Peyer's patch (tissue), 4 donors: ENCODE data around the gene FBXO39.

Source experiments
- POLR2A ChIP-seq, 2 donors: fragments of 450-650 bp; IDR thresholded peaks; one replicate each; pipeline ENCODE4 v1.5.1; 2017; ENCODE audit warnings: antibody characterized with exemption in 2 of 2, mild to moderate bottlenecking in 2 of 2, moderate library complexity in 2 of 2
- TF ChIP-seq, protein P1 (sequence below), 6 experiments: fragments of 450-650 bp in 4 of 6; fragments of 200-600 bp in 2 of 6; sonication (generic) in 1 of 6; IDR thresholded peaks; one replicate each; pipeline ENCODE4 v1.5.1; 2017 to 2019; ENCODE audit warnings: antibody characterized with exemption in 6 of 6, mild to moderate bottlenecking in 3 of 6, moderate library complexity in 1 of 6

DNA sequence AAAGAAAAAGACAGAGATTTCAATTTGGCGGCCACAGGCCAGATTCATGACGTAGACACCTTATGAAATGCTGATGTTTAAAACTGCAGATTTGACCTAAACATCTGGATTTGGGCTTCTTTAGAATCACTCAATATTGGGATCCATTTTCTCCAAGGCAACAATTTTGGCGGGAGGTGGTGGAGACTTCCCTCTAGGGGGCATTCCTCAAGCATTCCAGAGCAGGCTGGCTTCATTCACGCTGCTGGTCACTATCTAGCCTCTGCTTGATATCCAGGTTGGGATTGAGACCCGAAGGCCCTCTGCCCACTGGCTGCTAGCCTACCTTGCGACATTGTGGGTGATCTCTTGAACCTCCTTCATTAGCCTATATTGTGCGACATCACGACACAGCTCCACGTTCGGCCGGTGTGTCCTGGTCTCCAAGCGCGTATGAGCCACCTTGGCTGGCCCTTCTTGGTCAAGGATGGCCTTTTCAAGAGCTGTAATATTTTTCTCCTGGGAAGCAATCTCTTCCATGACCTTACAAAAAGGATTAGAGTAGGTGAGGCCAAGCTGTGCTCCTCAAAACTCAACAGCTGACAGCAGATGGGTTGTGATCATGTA lies 24.5 kb downstream of the FBXO39 start:
- no peak for TF ChIP-seq POLR2A (IDR thresholded peaks at IDR 0.05)
- TF ChIP-seq, protein P1, sequence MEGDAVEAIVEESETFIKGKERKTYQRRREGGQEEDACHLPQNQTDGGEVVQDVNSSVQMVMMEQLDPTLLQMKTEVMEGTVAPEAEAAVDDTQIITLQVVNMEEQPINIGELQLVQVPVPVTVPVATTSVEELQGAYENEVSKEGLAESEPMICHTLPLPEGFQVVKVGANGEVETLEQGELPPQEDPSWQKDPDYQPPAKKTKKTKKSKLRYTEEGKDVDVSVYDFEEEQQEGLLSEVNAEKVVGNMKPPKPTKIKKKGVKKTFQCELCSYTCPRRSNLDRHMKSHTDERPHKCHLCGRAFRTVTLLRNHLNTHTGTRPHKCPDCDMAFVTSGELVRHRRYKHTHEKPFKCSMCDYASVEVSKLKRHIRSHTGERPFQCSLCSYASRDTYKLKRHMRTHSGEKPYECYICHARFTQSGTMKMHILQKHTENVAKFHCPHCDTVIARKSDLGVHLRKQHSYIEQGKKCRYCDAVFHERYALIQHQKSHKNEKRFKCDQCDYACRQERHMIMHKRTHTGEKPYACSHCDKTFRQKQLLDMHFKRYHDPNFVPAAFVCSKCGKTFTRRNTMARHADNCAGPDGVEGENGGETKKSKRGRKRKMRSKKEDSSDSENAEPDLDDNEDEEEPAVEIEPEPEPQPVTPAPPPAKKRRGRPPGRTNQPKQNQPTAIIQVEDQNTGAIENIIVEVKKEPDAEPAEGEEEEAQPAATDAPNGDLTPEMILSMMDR (IDR thresholded peaks at IDR 0.05), result no peak
